ENCODE measurements around the gene DUS3L.

Gene DUS3L

DNA sequence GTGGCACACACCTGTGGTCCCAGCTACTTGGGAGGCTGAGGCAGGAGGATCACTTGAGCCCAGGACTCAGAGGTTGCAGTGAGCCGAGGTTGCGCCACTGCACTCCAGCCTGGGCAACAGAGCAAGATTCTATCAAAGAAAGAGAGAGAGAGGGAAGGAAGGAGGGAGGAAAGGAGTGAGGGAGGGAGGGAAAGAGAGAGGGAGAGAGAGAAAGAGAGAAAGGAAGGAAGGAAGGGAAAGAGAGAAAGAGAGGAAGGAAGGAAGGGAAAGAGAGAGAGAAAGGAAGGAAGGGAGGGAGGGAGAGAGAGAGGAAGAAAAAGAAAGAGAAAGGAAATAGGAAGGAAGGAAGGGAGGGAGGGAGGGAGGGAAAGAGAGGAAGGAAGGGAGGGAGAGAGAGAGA is 26.3 kb upstream of the DUS3L start:
- H3K9me3 ChIP-seq: no peaks in the 10 kb centered on the region
- TF ChIP-seq, protein P1, sequence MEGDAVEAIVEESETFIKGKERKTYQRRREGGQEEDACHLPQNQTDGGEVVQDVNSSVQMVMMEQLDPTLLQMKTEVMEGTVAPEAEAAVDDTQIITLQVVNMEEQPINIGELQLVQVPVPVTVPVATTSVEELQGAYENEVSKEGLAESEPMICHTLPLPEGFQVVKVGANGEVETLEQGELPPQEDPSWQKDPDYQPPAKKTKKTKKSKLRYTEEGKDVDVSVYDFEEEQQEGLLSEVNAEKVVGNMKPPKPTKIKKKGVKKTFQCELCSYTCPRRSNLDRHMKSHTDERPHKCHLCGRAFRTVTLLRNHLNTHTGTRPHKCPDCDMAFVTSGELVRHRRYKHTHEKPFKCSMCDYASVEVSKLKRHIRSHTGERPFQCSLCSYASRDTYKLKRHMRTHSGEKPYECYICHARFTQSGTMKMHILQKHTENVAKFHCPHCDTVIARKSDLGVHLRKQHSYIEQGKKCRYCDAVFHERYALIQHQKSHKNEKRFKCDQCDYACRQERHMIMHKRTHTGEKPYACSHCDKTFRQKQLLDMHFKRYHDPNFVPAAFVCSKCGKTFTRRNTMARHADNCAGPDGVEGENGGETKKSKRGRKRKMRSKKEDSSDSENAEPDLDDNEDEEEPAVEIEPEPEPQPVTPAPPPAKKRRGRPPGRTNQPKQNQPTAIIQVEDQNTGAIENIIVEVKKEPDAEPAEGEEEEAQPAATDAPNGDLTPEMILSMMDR (IDR thresholded peaks at IDR 0.05): no peak
- H3K27ac ChIP-seq: no peak overlapping the region
- H3K36me3 ChIP-seq: no peaks in the 10 kb centered on the region
- H3K27me3 ChIP-seq: peaks cover 6% of the 10 kb centered on the region
- H3K4me3 ChIP-seq (ENCODE audit: low read depth in 1 of 2, low read length in 1 of 2): no peak overlapping the region
- H3K4me1 ChIP-seq (ENCODE audit: control insufficient read depth in 1 of 2, insufficient read depth in 1 of 2, low read depth in 1 of 2, low read length in 1 of 2): no peaks in the 10 kb centered on the region

DNA sequence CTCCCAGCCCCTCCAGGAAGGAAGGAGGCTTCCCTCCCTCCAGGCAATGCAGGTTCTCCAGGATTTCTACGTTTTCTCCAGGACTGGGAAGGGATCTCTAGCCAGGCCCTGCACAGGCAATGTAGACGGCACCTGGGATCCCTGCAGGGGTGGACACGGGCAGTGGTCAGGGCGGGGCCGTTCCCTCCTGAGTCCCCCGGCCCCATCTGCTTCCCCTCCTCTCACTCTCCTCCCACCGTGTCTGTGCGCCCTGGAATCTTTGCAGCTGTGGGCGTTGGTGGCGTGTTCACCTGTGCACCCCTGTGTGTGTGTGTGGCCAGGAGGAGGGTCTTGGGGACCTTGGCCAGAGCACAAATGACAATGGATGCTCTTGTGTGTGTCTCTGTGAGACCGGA is 23.9 kb upstream of the DUS3L start:
- H3K9me3 ChIP-seq: no peaks in the 10 kb centered on the region
- H3K36me3 ChIP-seq: no peaks in the 10 kb centered on the region
- H3K27ac ChIP-seq: no peak overlapping the region
- H3K4me1 ChIP-seq (ENCODE audit: control insufficient read depth in 1 of 2, insufficient read depth in 1 of 2, low read depth in 1 of 2, low read length in 1 of 2): no peaks in the 10 kb centered on the region
- no peak overlapping the region for H3K4me3 ChIP-seq (ENCODE audit: low read depth in 1 of 2, low read length in 1 of 2)
- H3K27me3 ChIP-seq: peaks cover 6% of the 10 kb centered on the region
- TF ChIP-seq, protein P1 (IDR thresholded peaks at IDR 0.05): no peak

DNA sequence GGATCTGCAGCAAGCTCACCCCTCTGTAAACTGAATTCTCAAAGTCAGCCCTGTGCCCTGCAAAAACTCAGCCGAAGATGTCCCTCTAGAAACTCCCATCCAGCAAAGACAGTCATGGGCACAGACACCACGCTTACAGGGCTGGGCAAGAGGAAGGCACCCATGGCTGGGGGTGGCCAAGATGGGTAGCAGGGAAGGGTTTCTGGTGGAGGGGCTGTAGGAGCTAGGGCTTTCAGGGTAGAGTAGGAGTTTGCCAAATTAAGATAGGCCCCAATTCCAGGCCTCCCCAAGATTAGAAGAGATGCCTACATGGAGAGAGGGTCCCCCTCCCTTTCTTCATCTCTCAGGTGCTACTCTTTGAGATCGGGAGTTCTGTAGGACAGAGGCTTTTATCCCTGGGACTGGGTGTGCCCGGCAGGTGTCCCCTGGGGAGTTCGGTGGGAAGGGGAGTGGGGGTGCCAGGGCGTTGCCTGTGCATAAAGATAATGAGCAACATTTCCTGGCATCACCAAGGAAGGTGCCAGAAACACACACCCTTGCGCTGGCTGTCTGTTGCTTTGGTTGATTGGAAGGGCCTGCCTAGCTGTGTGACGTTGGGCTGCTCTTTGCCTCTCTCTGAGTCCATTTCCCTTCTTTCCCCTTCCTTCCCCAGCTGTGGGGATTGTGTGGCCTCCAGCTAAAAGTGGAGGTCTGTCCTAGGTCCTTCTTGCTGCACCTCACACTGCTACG is 23.3 kb upstream of the DUS3L start:
- H3K9me3 ChIP-seq: no peaks in the 10 kb centered on the region
- peaks cover 6% of the 10 kb centered on the region for H3K27me3 ChIP-seq
- no peak overlapping the region for H3K27ac ChIP-seq
- no peak overlapping the region for H3K4me3 ChIP-seq (ENCODE audit: low read depth in 1 of 2, low read length in 1 of 2)
- TF ChIP-seq, protein P1 (IDR thresholded peaks at IDR 0.05): no peak
- no peaks in the 10 kb centered on the region for H3K36me3 ChIP-seq
- H3K4me1 ChIP-seq (ENCODE audit: control insufficient read depth in 1 of 2, insufficient read depth in 1 of 2, low read depth in 1 of 2, low read length in 1 of 2): peaks cover 3 to 5% of the 10 kb centered on the region in 2 experiments

DNA sequence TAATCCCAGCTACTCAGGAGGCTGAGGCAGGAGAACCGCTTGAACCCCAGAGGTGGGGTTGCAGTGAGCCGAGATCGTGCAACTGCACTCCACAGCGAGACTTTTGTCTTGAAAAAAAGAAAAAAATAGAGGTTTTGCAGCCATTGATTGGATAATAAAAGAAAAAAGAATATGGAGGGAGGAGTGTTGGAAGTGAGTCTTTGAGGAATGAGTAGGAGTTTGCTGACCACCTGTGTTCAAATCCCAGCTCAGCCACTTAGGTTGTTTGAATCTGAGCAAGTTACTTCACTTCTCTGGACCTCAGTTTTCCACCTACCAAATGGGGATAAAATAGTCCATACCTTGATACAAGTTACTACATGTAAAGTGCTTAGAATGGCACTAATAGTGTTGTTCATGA is 20.2 kb upstream of the DUS3L start:
- no peak overlapping the region for H3K27ac ChIP-seq
- peaks cover 21% of the 10 kb centered on the region for H3K27me3 ChIP-seq
- no peak overlapping the region for H3K4me3 ChIP-seq (ENCODE audit: low read depth in 1 of 2, low read length in 1 of 2)
- peaks cover 5 to 17% of the 10 kb centered on the region in 2 experiments for H3K4me1 ChIP-seq (ENCODE audit: control insufficient read depth in 1 of 2, insufficient read depth in 1 of 2, low read depth in 1 of 2, low read length in 1 of 2)
- TF ChIP-seq, protein P1 (IDR thresholded peaks at IDR 0.05): no peak
- no peaks in the 10 kb centered on the region for H3K36me3 ChIP-seq
- no peaks in the 10 kb centered on the region for H3K9me3 ChIP-seq

DNA sequence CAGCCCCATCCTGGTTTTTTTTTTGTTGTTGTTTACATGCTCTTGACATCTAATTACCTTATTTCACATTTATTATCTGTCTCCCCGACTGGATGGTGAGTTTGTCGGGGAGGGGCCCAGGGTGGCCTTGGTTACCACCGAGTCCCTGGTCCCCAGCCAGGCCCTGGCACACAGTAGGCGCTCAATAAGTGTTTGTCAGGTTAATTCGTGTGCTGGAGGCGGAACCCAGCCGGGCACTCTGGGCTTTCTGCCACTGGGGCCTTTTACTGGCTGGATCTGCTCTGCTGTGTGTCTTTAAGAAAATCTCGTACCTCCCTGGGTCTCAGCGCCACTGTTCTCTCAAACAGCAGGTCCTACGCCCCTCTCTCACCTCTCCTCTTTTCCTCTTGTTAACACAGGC is 18.5 kb upstream of the DUS3L start:
- Histone ChIP-seq H3K36me3 (no peaks in the 10 kb centered on the region), H3K4me1 (ENCODE audit: control insufficient read depth in 1 of 2, insufficient read depth in 1 of 2, low read depth in 1 of 2, low read length in 1 of 2) (peaks cover 8 to 26% of the 10 kb centered on the region in 2 experiments), H3K27ac (no peak overlapping the region), H3K27me3 (peaks cover 28% of the 10 kb centered on the region), H3K9me3 (no peaks in the 10 kb centered on the region), H3K4me3 (ENCODE audit: low read depth in 1 of 2, low read length in 1 of 2) (no peak overlapping the region)
- TF ChIP-seq, protein P1 (IDR thresholded peaks at IDR 0.05): no peak
